Activated CD8-positive, alpha-beta memory T cell treated with anti-CD3 and anti-CD28 coated beads, Interleukin-2, amount 50 U/mL, for 24 hours (primary cell): ENCODE measurements around the gene CAPN5.
"Not testable (repeated sequence)": the region's sequence is repeated elsewhere in the genome, so short reads cannot be mapped to it uniquely, and the experiment has no call there.

Experiments
- DNase-seq: peaks from one replicate; pipeline ENCODE4 v3.0.0-alpha.2; 2020; ENCODE audit errors: extremely low read depth

Gene CAPN5

DNA sequence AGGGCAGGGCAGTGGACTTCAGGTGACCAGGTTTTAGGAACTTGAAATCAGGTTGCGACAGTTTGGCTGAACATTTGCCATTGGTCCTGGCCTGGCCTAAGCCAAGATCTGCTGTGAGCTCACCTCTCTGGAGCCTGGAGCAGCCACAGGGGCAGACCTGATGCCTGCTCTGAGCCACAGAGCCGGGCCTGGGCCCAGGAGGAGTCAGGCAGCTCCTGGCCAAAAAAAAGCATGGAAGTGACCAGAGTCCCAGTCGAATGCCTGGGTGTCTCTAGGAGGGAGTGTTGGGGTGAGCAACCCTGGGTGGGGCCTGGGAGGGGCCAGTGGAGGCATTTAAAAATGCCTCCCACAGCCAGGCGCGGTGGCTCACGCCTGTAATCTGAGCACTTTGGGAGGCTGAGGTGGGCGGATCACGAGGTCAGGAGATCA, 29.8 kb downstream of the CAPN5 start:
- no peak for DNase-seq

DNA sequence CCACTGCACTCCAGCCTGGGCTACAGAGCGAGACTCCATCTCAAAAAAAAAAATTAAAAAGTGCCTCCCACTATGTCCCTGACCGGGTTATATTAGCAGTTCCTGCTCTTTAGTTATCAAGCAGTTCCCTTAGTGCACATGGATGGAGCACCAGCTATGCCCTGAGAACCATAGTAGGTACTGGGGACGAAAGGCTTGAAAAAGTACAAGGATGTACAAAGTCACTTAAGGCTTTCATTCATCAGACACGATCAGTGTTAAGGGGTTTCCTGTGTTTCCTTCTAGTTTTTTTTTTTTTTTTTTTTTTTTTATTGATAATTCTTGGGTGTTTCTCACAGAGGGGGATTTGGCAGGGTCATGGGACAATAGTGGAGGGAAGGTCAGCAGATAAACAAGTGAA, 30.4 kb downstream of the CAPN5 start:
- not testable (repeated sequence) for DNase-seq

DNA sequence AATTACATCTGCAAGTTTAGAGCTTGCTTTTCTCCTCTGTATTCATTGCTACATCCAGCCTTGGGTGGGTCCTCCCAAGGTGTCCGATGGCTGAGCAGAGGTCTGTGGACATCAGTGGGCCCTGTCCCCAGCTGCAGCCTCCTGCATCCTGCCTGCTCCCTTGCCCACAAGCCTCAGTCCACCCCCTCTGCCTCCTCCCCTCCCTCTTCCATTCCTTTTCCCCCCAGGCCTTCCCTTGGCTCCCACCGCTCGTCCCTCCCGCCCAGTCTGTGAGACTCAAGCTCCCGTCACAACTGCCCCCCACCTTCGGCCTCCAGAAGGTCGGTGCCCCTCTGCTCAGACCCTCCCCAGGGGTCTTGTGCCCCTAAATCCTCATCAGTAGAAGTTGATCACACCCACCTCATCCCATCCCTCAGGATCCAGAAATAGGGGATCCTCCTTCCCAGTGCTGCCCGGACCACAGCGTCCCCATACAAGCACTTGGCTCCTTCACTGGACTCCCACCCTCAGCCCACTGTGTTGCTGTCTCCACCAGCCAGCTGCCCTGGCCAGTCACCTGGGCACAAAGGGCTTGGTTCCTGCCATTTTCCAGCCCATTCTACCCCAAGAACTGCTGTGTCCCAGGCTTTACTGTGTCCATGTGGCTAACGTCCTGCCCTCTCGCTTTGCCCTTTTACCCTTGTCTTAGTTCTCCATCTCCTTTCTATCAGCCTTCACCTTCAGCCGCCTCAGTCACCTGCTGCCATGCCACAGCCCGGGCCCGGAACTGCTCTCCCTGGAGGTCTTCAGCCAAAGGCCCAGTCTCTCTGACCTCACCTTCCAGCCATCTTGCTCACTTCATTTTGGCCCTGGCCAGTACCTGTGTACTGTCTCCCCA, 33.6 kb downstream of the CAPN5 start:
- no peak for DNase-seq

DNA sequence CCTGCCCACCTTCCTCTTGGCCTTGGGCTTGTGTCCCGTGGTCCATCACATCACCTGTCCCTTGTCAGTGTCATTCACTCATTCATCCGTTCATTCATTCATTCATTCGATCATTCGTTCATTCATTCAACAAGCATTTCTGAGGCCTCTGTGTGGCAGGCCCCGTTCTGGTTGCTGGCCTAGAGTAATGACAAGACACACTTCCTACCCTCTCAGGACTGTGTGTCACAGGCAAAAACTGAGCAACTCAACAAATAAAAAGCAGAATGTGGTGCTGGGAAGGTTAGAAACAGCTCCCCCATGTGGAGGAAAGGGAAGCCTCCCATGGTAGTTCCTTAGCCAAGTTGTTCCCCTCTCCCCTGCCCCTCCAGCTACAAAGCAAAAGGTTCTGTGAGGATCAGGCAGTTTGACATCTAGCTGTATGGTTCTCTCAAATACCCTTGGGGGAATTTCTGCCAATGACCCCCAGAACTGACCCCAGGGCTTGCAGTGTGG, 34.3 kb downstream of the CAPN5 start:
- no peak for DNase-seq

DNA sequence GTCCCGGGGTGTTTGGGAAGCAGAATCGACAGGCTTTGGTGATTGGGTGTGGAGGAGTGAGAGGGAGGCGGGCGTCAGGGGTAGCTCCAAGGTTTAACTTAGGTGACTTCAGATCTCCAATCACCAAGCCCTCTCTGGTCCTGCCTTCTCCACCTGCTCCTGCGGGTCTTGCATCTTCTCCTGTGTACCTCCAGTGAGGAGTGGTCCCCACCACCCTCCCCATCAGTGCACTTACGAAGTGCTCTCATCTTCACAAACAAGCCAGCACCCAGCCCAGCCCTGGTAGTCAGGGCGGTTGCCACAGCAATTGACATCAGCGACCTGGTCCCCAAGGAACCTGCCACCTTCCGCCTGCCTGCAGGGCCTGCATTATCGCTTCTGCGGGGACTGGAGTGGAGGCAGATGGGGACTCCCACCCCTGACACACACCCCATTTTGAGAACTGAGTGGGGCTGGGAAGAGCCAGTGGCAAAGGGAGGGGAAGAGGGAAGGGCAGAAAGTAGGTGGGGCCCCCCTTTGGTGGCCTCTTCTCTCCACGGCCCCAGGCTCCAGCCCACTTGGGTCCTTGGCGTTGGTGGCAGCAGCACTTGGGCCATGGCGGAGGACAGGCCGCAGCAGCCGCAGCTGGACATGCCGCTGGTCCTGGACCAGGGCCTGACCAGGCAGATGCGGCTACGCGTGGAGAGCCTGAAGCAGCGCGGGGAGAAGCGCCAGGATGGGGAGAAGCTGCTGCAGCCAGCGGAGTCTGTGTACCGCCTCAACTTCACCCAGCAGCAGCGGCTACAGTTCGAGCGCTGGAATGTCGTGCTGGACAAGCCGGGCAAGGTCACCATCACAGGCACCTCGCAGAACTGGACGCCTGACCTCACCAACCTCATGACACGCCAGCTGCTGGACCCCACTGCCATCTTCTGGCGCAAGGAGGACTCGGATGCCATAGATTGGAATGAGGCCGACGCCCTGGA, 35.8 kb downstream of the CAPN5 start, which contains the start of gene OMP:
Gene OMP, plus strand, starts transcription at position 595 of the 965 bp plus-strand sequence. Its CDS starts 0 bp downstream, at position 595.
- DNase-seq, result no peak

DNA sequence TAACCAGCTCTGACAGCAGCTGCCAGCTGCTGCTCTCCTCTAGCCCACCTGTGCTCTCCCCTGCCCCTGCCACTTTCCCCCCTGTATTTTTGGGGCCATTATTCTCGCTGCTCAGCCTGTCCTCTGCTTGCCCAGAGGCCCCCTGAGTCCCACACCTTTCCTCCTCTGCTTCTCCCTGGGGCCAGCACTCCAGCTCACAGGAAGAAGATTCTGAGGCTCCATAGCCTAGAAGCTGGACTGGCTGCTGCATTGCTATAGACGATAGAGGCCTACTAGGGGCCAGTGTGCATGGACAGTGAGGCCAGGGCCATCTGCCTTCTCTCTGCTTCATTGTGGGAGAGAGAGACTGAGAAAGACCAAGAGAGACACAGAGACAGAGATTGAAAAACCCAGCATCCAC, 36.5 kb downstream of the CAPN5 start:
- DNase-seq, result no peak

DNA sequence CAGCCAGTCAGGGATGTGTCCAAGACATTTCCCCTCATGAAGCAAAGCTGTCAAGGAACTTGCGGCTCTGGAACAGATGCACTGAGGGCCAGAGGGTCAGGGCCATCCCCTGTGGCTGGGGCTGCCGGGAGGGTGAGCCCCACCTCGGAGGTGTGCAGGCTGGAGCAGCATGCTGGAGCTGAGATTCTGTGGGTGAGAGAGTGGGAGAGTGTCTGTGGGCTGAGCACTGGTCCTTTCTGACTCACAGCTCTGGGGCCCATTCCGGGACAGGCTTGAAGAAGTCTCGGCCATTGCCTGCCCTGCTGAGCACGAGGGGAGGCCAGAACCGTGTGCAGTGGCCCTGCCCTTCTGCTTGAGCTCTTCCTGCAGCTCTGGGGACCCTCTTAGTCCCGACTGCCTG, 38.0 kb downstream of the CAPN5 start:
- no peak for DNase-seq

DNA sequence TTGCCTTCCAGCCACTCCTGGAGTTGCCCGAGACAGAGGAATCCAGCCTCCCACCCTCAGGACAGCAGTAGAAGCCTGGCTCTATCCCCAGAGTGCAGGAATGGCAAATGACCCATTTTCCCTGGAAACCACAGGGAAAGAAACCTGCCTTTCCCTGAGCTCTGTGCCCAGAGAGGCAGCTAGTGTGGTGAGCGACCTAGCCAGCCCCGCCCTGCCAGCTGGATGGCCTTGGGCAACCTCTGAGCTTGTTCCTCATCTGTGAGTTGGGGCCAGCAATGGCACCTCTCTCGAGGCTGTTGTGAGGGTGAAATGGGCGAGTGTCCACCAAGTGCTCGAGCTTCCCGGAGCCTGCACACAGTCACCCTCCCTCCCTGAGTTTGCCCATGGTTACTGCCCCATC, 39.5 kb downstream of the CAPN5 start:
- no peak for DNase-seq

DNA sequence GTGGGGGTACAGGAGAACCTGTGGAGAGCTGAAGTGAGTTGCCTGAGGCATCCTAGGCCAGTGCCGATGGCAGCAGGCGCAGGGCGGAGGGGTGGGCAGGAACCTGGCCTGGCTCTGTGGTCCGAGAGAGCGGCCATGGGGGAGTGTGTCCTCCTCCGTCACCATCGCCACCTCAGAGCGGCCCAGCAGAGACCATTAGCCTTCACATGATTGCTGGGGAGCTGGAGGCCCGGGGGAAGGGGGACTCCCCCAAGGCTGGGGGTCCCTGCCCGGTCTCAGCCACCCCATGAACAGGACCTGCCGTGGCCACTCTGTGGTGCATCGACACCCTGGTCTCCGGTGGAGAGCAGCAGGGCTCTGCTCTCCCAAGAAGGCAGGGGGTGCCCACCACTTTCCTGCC, 40.0 kb downstream of the CAPN5 start:
- DNase-seq, result no peak

DNA sequence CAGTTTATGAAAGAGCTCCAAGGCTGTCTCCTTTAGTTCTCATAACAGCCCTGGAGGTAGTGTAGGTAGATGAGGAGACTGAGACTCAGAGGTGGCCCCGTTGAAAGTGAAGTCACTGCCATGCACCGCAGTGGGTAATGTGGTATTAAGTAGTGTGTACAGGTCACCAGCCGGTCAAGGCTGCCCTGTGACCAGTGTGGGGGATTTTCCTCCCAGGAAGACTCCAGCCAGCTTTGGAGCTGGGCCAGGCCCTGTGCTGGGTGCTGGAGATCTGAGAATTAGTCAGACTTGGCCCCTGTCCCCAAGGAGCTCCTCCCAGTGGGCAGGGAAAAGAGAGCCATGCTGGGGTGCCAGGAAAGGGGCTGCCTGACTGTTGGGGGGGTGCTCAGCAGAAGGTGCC, 41.2 kb downstream of the CAPN5 start:
- no peak for DNase-seq

DNA sequence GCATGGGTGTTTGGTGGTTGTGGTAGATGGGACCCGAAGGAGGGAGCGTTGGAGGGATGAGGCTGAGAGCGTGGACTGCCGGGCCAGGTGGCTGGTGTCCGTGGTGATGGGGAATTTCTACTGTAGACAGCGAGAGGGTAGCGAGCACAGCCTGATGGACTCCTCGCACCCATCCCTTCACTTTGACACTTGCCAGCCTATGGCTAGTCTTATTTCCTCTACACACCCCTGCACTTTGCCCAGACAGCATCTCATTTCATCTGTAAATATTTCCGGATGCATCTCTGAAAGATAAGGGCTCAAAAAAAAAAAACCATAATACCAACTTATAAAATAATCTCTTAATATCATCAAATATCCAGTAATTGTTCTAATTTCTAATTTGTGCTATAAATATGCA, 41.7 kb downstream of the CAPN5 start:
- DNase-seq, result no peak

DNA sequence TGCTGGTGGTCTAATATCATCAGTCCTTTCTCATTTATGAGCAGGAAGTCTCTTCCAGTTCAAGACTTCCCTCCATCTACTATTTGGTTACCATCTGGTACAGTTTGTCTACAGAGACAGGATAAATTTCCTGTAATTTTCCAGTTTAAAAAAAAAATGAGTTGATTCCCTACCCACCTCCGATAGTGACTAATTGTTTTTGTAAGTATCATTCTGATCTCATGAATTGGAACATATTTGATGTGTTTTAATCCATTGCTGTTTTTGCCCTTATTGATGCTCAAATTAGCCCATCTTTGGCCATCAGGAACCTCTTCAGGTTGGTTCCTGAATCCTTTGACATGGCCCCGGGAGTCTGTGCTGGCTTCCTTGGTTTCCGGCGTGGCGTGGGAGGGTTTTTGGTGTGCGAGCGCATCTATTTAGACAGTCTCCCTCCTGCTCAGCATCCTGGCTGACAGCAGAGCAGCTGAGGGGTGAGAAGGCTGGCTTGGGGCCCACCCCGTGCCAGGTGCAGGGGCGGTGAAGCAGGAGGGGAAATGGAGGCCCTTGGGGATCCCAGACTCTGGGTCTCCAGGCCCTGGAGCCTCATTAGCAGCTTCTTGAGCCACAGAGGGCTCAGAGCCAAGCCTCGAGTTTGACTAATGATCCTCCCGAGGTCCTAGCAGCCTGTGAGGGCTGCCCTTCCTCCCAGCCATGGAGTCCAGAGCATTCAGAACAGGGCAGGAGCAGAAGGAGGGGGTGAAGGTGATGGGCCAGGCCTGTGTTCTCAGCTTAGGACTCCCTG, 42.7 kb downstream of the CAPN5 start:
- no peak for DNase-seq

DNA sequence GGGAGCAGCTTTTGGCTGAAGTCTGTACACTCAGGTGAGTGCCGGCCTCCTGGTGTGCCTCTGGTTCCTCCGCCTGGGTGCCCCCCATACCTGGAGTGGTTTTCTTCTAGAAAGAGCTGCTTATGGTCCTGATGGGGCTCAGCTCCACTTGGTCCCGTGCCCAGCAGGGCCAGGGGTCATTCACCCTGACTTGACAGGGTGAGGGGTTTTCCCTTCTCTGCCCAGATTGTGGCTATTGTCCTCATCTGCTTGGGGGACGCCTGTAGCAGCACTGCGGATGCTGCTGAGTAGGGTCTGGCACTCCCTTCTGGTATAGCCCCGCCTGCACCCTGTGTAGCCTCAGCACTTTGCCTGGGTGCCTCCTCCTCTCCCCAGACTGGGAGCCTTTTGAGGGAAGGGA, 44.1 kb downstream of the CAPN5 start:
- no peak for DNase-seq

DNA sequence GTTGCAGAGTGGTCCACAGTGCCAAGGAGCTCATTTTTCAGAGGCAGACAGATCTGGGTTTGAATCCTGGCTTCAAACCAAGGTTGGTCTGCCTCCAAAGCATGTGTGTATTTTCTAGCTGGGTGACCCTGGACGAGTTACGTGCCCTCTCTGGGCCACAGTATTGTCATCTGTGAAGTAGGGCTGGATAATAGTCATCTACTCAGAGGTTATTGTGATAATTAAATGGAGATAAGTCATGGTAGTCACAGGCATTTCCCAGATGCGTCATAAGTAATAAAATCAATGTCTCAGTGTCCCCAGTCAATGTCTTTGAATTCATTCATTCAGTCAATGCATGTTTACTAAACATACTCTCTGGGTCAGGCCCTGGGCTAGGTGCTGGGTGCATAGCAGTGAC, 44.5 kb downstream of the CAPN5 start:
- no peak for DNase-seq

DNA sequence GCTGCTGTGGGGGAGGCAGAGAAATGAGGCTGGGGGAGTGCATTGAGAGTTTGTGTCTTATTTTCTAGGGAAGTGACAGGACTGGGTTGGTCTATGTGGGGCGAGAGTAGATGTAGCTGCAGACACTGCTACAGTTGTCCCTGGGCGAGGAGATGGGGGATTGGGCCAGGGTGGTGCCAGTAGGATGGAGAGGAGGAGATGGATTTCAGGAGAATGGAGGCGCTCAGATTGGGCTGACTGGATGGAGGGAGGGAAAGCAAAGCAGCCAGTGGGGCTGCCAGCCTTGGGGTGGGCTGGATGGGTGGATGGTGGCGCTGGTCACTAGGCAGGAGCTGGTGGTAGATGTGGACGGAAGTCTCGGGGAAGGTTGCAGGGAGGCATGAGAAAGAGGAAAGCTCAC, 45.2 kb downstream of the CAPN5 start:
- DNase-seq, result no peak

DNA sequence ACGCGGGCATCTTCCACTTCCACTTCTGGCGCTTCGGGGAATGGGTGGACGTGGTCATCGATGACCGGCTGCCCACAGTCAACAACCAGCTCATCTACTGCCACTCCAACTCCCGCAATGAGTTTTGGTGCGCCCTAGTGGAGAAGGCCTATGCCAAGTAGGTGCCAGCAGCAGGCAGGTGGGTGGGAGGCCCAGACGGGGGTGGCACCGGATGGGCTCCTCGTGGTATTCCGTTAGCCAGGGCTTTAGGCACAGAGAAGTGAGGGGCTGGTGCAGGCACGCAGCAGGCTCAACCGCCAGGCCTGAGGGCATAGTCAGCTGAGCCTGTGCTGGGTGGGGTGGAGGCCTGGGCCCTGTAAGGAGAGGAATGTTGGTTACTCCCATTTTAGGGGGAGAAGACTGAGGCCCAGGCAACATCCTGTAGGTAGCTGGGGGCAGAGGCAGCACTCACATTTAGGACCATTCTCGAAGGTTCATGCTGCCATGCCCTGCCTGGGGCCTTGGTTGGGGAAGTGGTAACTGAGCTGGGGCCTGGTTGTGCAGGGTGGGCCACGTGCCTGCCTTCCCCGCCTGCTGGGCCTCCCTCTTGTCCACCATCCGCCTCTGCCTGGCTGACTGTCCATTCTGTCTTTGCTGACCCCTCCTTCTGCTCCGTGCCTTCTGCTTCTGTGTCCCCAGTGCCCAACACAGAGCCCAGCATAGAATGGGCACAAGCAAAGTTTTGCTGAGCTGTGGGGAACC, 46.0 kb downstream of the CAPN5 start:
- no peak for DNase-seq

DNA sequence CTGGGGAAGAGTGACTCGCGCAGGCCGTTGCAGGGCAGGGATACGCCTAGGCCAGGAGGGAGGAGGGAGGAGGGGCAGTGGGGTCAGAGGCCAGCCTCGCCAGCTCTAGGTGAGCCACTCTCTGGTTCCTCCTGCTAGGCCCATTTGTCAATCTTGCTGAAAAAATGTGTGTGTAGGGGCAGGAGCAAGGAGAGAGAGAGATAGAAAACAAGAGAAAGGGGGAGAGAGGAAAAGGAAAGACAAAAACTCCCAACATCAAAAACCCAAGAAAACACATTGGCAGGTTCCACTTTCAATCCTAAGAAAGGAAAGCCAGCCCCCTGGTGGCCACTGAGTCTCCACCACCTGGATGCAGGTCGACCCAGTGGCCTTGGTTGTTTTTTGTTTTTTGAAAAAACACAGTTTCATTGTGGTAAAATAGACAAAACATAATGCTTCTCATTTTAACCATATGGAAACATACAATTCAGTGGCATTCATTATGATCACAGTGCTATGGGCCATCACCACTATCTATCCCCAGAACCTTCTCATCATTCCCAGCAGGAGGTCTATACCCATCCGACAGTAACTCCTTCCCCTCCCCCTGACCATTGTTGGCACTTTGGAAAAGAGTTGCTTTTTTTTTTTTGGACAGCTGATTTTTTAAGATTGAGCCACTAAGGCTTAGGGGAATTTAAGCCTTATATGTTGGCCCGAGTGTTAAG, 46.8 kb downstream of the CAPN5 start:
- DNase-seq, result no peak

DNA sequence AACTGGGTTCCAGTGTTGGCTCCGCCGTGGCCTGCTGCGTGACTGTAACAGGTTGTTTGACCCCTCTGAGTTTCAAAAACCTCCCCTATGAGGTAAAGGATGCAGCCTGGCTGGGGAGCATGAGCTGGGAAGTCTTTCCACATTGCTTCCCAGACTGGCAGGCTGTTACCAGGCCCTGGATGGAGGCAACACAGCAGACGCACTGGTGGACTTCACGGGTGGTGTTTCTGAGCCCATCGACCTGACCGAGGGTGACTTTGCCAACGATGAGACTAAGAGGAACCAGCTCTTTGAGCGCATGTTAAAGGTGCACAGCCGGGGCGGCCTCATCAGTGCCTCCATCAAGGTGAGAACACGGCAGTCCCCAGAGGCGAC, 47.3 kb downstream of the CAPN5 start:
- no peak for DNase-seq

DNA sequence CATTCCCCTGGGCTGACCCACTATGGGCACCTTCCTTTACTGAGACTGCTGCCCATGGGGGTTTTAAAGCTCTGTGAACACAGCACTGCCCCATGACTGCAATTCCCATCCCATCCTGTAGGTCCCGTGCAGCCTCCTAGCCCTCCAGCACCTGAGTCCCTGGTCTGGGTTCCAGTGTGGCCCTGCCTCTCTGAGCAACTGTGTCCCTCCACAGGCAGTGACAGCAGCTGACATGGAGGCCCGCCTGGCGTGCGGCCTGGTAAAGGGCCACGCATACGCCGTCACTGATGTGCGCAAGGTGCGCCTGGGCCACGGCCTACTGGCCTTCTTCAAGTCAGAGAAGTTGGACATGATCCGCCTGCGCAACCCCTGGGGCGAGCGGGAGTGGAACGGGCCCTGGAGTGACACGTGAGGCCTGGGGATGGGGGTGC, 48.4 kb downstream of the CAPN5 start:
- no peak for DNase-seq

DNA sequence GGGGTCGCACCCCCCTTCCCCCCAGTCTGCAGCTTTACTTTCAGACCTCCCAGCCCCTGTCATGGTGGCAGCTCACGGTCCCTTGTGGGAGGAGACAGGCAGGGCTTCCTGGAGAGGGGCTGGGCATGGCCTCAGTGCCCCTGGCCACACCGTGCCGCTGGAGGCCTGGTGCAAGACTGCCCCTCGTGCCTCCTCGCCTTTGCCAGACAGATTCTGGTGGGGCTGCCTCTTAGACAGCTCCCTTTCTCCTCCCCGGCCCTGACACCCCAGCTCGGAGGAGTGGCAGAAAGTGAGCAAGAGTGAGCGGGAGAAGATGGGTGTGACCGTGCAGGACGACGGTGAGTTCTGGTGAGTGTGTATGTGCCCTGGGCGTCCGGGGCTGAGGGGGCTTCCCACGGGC, 49.2 kb downstream of the CAPN5 start:
- DNase-seq, result no peak
